K562 (cell line): Measurements from ENCODE around the gene ZNF24. TPM values are rescaled to one million over a fixed set of nuclear protein-coding genes. Genes with fewer than 3 reads are reported as not detected.

Source experiments
- CBX3 ChIP-seq, 2 experiments: IDR thresholded peaks; 1 replicate in 1 of 2; 2 replicates in 1 of 2; pipeline ENCODE4 v1.6.1; 2012; ENCODE audit warnings: inconsistent platforms in 2 of 2, low read length in 2 of 2, borderline replicate concordance in 1 of 2, control low read depth in 1 of 2
- CTBP1 ChIP-seq: fragments of 450-650 bp; IDR thresholded peaks from 2 replicates; pipeline ENCODE4 v1.6.1; 2016; ENCODE audit warnings: borderline replicate concordance
- ESRRA ChIP-seq: fragments of 450-650 bp; IDR thresholded peaks from 2 replicates; pipeline ENCODE4 v1.6.1; 2014; ENCODE audit warnings: low read depth, mild to moderate bottlenecking, moderate library complexity, borderline replicate concordance
- FOXA3 ChIP-seq, 2 experiments: fragments of 450-650 bp in 1 of 2; sonication (generic) in 1 of 2; formaldehyde crosslinking; IDR thresholded peaks in 1 of 2; conservative IDR thresholded peaks in 1 of 2; 2 replicates each; pipeline versions ENCODE4 v1.4.0 to v1.8.0; 2020 to 2022; ENCODE audit warnings: mild to moderate bottlenecking in 2 of 2, missing genetic modification reagents in 1 of 2
- HDAC8 ChIP-seq: fragments of 450-650 bp; IDR thresholded peaks from 2 replicates; pipeline ENCODE4 v1.6.1; 2016; ENCODE audit warnings: mild to moderate bottlenecking, missing genetic modification characterization, moderate library complexity, missing compliant biosample characterization
- HLTF ChIP-seq: fragments of 450-650 bp; IDR thresholded peaks from 2 replicates; pipeline ENCODE4 v1.6.1; 2016
- HOXB6 ChIP-seq: fragments of 250-450 bp; sonication (Bioruptor Pico); IDR thresholded peaks from 2 replicates; pipeline ENCODE4 v1.5.1; 2022; ENCODE audit warnings: mild to moderate bottlenecking, borderline replicate concordance
- MTA3 ChIP-seq: fragments of 450-650 bp; formaldehyde crosslinking; IDR thresholded peaks from 2 replicates; pipeline ENCODE4 v1.6.1; 2017; ENCODE audit warnings: mild to moderate bottlenecking, borderline replicate concordance
- PHF21A ChIP-seq: fragments of 450-650 bp; IDR thresholded peaks from 2 replicates; pipeline ENCODE4 v1.6.1; 2017; ENCODE audit warnings: low read depth, borderline replicate concordance
- SRF ChIP-seq, 2 experiments: fragments of 250-450, 450-650 bp in 1 of 2; sonication (Bioruptor Pico) in 1 of 2; sonication (generic) in 1 of 2; formaldehyde crosslinking; IDR thresholded peaks; 2 replicates each; pipeline versions ENCODE4 v1.5.0 to v1.5.1; 2020 to 2022; ENCODE audit warnings: mild to moderate bottlenecking in 1 of 2, missing genetic modification reagents in 1 of 2
- TBL1XR1 ChIP-seq, 2 experiments: IDR thresholded peaks; 2 replicates each; pipeline ENCODE4 v1.6.1; 2012; ENCODE audit warnings: improper control_type of control experiment in 2 of 2, low read length in 2 of 2, mild to moderate bottlenecking in 1 of 2
- TEAD1 ChIP-seq, 2 experiments: fragments of 450-650 bp in 1 of 2; sonication (generic) in 1 of 2; formaldehyde crosslinking; IDR thresholded peaks; 2 replicates each; pipeline versions ENCODE4 v1.4.0 to v1.8.0; 2020 to 2022; ENCODE audit warnings: mild to moderate bottlenecking in 2 of 2, missing genetic modification reagents in 1 of 2
- ZNF134 ChIP-seq: fragments of 250-450 bp; sonication (Bioruptor Pico); conservative IDR thresholded peaks from 2 replicates; pipeline ENCODE4 v1.4.0; 2020
- ZNF184 ChIP-seq: sonication (generic); formaldehyde crosslinking; IDR thresholded peaks from 2 replicates; pipeline ENCODE4 v1.5.0; 2020; ENCODE audit warnings: missing genetic modification reagents
- ZNF197 ChIP-seq: fragments of 200-800 bp; sonication (Bioruptor generic); IDR thresholded peaks from 2 replicates; pipeline ENCODE4 v1.6.1; 2016; ENCODE audit warnings: low read depth, missing genetic modification characterization, missing compliant biosample characterization
- ZNF318 ChIP-seq, 2 experiments: fragments of 450-650 bp; IDR thresholded peaks; 2 replicates each; pipeline ENCODE4 v1.6.1; 2016; ENCODE audit warnings: mild to moderate bottlenecking in 2 of 2, borderline replicate concordance in 1 of 2, low read depth in 1 of 2, moderate library complexity in 1 of 2
- ZNF639 ChIP-seq, 2 experiments: fragments of 200-800 bp in 1 of 2; sonication (Bioruptor generic) in 1 of 2; sonication (generic) in 1 of 2; formaldehyde crosslinking in 1 of 2; IDR thresholded peaks in 1 of 2; conservative IDR thresholded peaks in 1 of 2; 2 replicates each; pipeline versions ENCODE4 v1.5.0 to v1.6.1; 2016 to 2020; ENCODE audit warnings: missing compliant biosample characterization in 1 of 2, missing genetic modification characterization in 1 of 2, missing genetic modification reagents in 1 of 2
- polyA plus RNA-seq, 8 experiments: library from polyadenylated mRNA; depleted of rRNA in 4 of 8; stranded (reverse) in 5 of 8; unstranded in 3 of 8; fragments of >200 nt; fragmentation: Nextera tagmentation in 2 of 8; fragmentation: Illumina TruSeq in 1 of 8; extraction: Ambion mirVana in 2 of 8; extraction: Trizol in 1 of 8; gene quantifications; 2 replicates each; pipeline versions ENCODE4 v1.2.1 to v1.2.3, GENCODE V29; 2011 to 2014; ENCODE audit warnings: inconsistent platforms in 1 of 8, missing spikeins in 1 of 8
- total RNA-seq, 7 experiments: library from RNA; depleted of rRNA in 6 of 7; stranded (reverse); fragments of >200 nt in 6 of 7; fragmentation: Illumina TruSeq in 2 of 7; extraction: Trizol in 2 of 7; gene quantifications; 2 replicates each; pipeline versions ENCODE4 v1.2.1 to v1.2.3, GENCODE V29; 2011 to 2021; ENCODE audit warnings: low replicate concordance in 1 of 7

The ZNF24 gene
- total and polyA plus RNA-seq, 9 of the 15 experiments (the other 6 are each of a cell fraction or from before 2014, with no cell fraction given) = 35.7 to 72.8 (median 54.1) TPM

GRCh38 chr18:35290094-35290735, 54.0 kb downstream of the ZNF24 start, which contains the start of gene ZSCAN30 (continued):
- peak; percentile 6 to 96; a peak in 3 of 4 replicates for TF ChIP-seq TEAD1 (CRISPR knock-in tag; IDR thresholded peaks at IDR 0.05)
- TF ChIP-seq CBX3 (IDR thresholded peaks at IDR 0.05; ENCODE audit: borderline replicate concordance in 1 of 2, low read length in 2 of 2) = peak in 1 of 2 experiments; percentile 45; a peak in 1 of 3 replicates
- TF ChIP-seq ESRRA = peak; percentile 80; the same call in 1 of the 2 replicates
- no peak for TF ChIP-seq HLTF
- TF ChIP-seq HOXB6 (CRISPR knock-in tag) = peak; percentile 46; the same call in 1 of the 2 replicates
- peak; percentile 85 for TF ChIP-seq CTBP1
- peak; percentile 53; the same call in 1 of the 2 replicates for TF ChIP-seq HDAC8 (tag)
- peak; percentile 94 for TF ChIP-seq ZNF197 (CRISPR knock-in tag)
- TF ChIP-seq TBL1XR1 (IDR thresholded peaks at IDR 0.05; ENCODE audit: low read length in 2 of 2) = peak; percentile 63 to 72; a peak in 3 of 4 replicates
- peak in 1 of 2 experiments; percentile 59; a peak in 2 of 4 replicates for TF ChIP-seq ZNF318 (IDR thresholded peaks at IDR 0.05; ENCODE audit: borderline replicate concordance in 1 of 2, low read depth in 1 of 2)
- peak in 1 of 2 experiments; percentile 68; a peak in 1 of 4 replicates for TF ChIP-seq ZNF639 (CRISPR knock-in tag; conservative IDR thresholded peaks at IDR 0.05 in 1 of 2, IDR thresholded peaks at IDR 0.05 in 1 of 2)
- TF ChIP-seq ZNF184 (CRISPR knock-in tag) = no peak
- peak; percentile 31 for TF ChIP-seq ZNF134 (CRISPR knock-in tag)
- TF ChIP-seq PHF21A = no peak
- TF ChIP-seq SRF (CRISPR knock-in tag; IDR thresholded peaks at IDR 0.05) = peak in 1 of 2 experiments; percentile 12; a peak in 1 of 4 replicates
- peak; percentile 94 for TF ChIP-seq MTA3
- TF ChIP-seq FOXA3 (CRISPR knock-in tag; conservative IDR thresholded peaks at IDR 0.05 in 1 of 2, IDR thresholded peaks at IDR 0.05 in 1 of 2) = 0 out of 4 replicates have a peak, but pooled peaks of 1 of the 2 experiments have one; percentile 28
